H7 (cell line): Measurements from ENCODE around the gene HOXB8. TPM values are rescaled to one million over a fixed set of nuclear protein-coding genes. Genes with fewer than 3 reads are reported as not detected.
A peak's percentile ranks its signal among the peaks of the same experiment; 100 is the strongest.

ENCODE experiments used
- DNase-seq: peaks from one replicate; pipeline ENCODE4 v3.0.0; 2012
- H3K27me3 ChIP-seq: 2 replicates; pipeline ENCODE4 v1.6.0; 2011; ENCODE audit warnings: mild to moderate bottlenecking, low read length; ENCODE audit not compliant: control insufficient read depth, insufficient read depth
- H3K36me3 ChIP-seq: replicated peaks from 2 replicates; pipeline ENCODE4 v1.5.1; 2011; ENCODE audit warnings: low read length; ENCODE audit not compliant: control insufficient read depth, insufficient read depth
- H3K4me3 ChIP-seq: 2 replicates; pipeline ENCODE4 v1.5.1; 2011; ENCODE audit warnings: low read depth, mild to moderate bottlenecking, control low read depth, low read length, moderate library complexity; ENCODE audit not compliant: insufficient read depth
- total RNA-seq: library from RNA; depleted of rRNA; stranded (reverse); fragments of >200 nt; shearing (Covaris generic); gene quantifications from 2 replicates; pipeline ENCODE4 v1.2.3, GENCODE V29; 2014

The HOXB8 gene
- total RNA-seq, 1 experiment from 2014 or later = not detected

- peaks cover 100% of the 10 kb centered on the region for H3K27me3 ChIP-seq
- no peaks in the 10 kb centered on the region for H3K36me3 ChIP-seq
- no peak for DNase-seq
- no peak overlapping the region for H3K4me3 ChIP-seq
Observed at GRCh38 chr17:48630925-48631692, 16.0 kb upstream of the HOXB8 start.

DNA sequence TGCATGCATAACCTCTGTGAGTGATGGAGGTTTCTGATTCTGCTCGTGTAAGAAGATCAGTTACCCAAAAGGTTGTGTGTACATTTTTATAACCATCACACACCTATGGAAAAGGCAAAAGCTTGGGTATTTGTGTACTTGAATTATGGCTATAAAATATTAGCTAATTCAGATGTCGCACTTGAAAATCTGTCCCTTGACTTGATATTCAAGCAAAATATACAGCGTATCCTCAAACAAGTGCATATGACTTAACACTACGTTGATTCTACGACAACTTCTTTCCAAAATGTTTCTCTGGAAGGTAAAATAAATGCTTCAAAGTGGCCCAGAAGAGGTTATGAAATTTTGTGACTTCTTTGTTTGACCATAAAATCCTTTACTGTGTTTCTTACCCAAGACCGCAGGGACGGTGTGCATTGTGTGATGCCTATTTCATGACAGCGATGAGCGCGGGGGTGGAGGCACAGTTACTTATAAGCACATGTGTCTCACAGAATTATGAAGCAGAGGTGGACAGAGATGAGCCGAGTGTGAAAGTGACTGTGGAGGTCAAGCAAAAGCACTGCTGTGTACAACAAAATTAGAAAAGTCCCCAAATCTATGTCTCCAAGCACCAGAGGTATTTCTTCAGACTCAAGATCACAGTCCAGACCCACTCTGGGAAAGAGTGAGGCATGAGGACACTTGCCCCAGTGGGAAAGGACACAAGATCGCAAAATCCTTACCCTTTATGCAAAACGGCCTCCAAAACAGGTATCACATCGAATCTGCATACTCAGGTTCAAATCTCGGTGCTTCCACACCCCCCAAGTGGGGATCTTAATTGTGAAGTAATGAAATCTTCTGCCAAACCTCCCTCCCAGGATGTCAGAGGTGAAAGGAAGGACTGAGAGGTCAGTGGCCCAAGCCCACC is 15.2 kb upstream of the HOXB8 start:
- H3K27me3 ChIP-seq = peaks cover 100% of the 10 kb centered on the region
- no peak for DNase-seq
- no peaks in the 10 kb centered on the region for H3K36me3 ChIP-seq
- no peak overlapping the region for H3K4me3 ChIP-seq

DNA sequence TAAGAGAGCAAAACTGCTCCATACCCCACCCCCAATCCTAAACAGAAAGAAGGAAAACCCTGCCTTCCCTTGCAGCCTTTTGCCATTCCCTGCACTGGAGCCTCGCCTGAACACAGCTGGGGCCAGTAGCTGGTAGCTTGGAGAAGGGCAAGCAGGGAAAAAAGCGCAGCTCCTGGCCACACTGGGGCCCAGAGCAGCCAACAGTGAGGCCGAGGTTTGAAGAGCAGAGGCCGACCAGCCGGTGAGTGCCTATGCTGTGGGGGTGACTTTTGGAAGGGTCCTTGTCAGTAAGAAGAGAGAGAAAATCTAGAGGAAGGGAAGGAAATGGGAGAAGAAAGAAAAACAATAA is 14.3 kb upstream of the HOXB8 start:
- H3K36me3 ChIP-seq = no peaks in the 10 kb centered on the region
- H3K27me3 ChIP-seq = peaks cover 100% of the 10 kb centered on the region
- DNase-seq = no peak
- H3K4me3 ChIP-seq = no peak overlapping the region

- Histone ChIP-seq H3K4me3 (no peak overlapping the region), H3K27me3 (peaks cover 100% of the 10 kb centered on the region)
- no peak for DNase-seq
Observed at GRCh38 chr17:48628649-48629410, 13.7 kb upstream of the HOXB8 start.

DNA sequence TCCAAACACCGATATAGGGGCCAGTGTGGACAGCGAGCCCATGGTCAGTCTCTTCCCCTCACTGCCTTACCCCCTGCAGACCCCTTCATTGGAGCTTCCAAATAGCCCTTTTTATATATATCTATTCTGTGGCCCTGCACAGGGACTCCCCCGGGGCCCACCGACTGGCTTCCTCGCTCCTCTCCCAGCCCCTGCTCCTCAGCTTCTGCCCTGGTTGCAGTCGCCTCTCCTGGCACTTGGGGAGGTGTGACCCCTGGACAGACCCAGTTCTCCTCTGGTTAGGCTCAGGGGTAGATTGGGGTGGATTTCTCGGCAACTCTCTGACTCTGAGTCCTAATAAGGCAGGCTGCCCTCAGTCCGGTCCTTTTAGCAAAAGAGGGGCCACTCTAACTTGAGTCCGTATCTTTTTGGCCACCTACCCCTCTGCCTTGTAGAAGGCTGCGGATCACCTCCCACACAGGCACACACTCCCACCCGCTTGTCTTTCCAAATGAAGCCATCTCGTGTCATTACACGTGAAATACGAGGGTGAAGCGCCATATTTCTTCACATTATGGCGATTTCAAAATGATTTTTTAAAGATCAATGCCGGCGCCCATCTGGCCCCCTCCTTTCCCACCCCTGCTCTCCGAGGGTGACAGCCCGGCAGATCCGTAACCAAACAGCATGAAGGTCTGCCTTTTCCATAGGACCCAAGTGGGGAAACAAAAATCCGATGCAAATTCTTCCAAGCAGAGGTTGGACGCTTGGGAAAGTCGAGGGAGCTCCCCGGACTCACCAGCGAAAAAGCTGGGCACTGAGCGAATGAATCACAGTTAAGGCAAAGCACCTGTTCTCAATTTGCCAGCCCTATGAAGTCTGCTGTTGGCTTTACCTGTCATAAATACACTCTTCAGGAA is 12.8 kb upstream of the HOXB8 start:
- DNase-seq = no peak
- Histone ChIP-seq H3K4me3 (no peak overlapping the region), H3K36me3 (no peaks in the 10 kb centered on the region), H3K27me3 (peaks cover 100% of the 10 kb centered on the region)

More at GRCh38 chr17:48628649-48629410, 13.7 kb upstream of the HOXB8 start:
- no peaks in the 10 kb centered on the region for H3K36me3 ChIP-seq

- Histone ChIP-seq H3K36me3 (no peaks in the 10 kb centered on the region), H3K4me3 (no peak overlapping the region), H3K27me3 (peaks cover 100% of the 10 kb centered on the region)
- DNase-seq = no peak
Observed at GRCh38 chr17:48627118-48627597, 12.1 kb upstream of the HOXB8 start.

DNA sequence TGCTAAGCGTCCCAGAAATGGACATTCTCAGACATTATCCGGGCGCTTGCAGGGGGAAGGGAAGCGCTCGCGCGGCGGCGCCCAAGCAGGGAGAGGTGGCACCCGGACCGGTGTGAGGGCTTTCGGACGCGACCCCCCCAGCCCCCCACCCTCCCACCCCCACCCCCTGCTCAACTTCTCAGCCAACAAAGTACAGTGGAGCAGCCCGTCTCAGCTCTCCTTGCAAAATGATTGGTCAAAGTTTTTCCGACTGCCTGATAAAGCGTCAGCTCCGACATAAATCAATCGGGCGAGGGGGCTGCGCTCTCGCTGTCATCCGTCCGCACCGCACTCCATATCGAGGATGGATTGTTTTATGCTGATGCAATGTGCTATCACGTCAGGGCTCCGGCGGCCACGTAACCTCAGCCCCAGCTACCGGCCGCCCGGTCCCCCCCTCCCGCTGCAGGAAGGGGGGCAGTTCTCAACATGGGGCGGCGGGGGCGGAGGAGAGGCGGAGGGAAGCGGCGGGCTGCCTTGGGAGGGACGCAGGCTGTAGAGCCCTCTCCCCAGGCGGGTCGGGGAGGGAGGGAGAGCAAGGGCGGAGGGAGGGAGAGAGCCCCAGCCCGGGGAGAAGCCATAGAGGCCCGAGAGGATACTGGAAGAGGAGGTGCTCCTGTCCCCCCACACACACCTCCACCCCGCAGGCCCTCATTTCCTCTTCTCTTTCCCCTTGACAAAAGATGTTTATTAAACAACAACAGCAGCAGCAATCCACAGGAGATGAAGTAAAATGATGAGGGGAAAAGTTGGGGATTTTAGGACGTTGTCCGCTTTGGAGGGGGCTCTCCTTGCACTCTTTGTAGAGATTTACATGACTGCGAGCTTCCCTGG is 11.4 kb upstream of the HOXB8 start, which contains the start of gene HOXB9:
Gene HOXB9, minus strand, starts transcription at position 114 of the 873 bp plus-strand sequence. Its CDS starts 89 bp downstream, at position 25.
- Histone ChIP-seq H3K4me3 (peak within 1 kb of the TSS; percentile 8; the same call in 1 of the 2 replicates), H3K36me3 (no peaks in the 10 kb centered on the region), H3K27me3 (peaks cover 100% of the 10 kb centered on the region)
- peak; percentile 88 for DNase-seq

GRCh38 chr17:48625495-48626244 is 10.6 kb upstream of the HOXB8 start:
- Histone ChIP-seq H3K27me3 (peaks cover 100% of the 10 kb centered on the region), H3K4me3 (peak overlapping the region; percentile 8; the same call in 1 of the 2 replicates), H3K36me3 (no peaks in the 10 kb centered on the region)
- peak; percentile 92 for DNase-seq

- no peaks in the 10 kb centered on the region for H3K36me3 ChIP-seq
- peak overlapping the region; percentile 8; the same call in 1 of the 2 replicates for H3K4me3 ChIP-seq
- peaks cover 100% of the 10 kb centered on the region for H3K27me3 ChIP-seq
- peak; percentile 91 for DNase-seq
Observed at GRCh38 chr17:48624544-48625494, 9.7 kb upstream of the HOXB8 start.

- Histone ChIP-seq H3K27me3 (peaks cover 100% of the 10 kb centered on the region), H3K36me3 (no peaks in the 10 kb centered on the region), H3K4me3 (no peak overlapping the region)
- no peak for DNase-seq
Observed at GRCh38 chr17:48624118-48624517, 9.0 kb upstream of the HOXB8 start.

GRCh38 chr17:48623583-48623982 is 8.5 kb upstream of the HOXB8 start:
- Histone ChIP-seq H3K4me3 (no peak overlapping the region), H3K36me3 (no peaks in the 10 kb centered on the region), H3K27me3 (peaks cover 100% of the 10 kb centered on the region)
- DNase-seq = no peak
